HepG2 (cell line): Measurements from ENCODE around the gene HPD. TPM values are rescaled to one million over a fixed set of nuclear protein-coding genes. Genes with fewer than 3 reads are reported as not detected.
A peak's percentile ranks its signal among the peaks of the same experiment; 100 is the strongest.

Source experiments
- CCDC6 ChIP-seq: sonication (generic); formaldehyde crosslinking; IDR thresholded peaks from 2 replicates; pipeline ENCODE4 v1.8.1; 2022; ENCODE audit warnings: mild to moderate bottlenecking, missing genetic modification reagents, moderate library complexity
- DNMT1 ChIP-seq: sonication (generic); formaldehyde crosslinking; IDR thresholded peaks from 2 replicates; pipeline ENCODE4 v1.5.1; 2020; ENCODE audit warnings: mild to moderate bottlenecking, missing genetic modification reagents
- GTF3A ChIP-seq: sonication (generic); formaldehyde crosslinking; conservative IDR thresholded peaks from 2 replicates; pipeline ENCODE4 v1.4.0; 2020; ENCODE audit warnings: mild to moderate bottlenecking, missing genetic modification reagents
- HOXA3 ChIP-seq: sonication (generic); formaldehyde crosslinking; IDR thresholded peaks from 2 replicates; pipeline ENCODE4 v1.5.0; 2020; ENCODE audit warnings: missing genetic modification reagents
- KDM2A ChIP-seq: sonication (generic); formaldehyde crosslinking; IDR thresholded peaks from 2 replicates; pipeline ENCODE4 v1.4.0; 2020; ENCODE audit warnings: low read depth, missing genetic modification reagents, borderline replicate concordance
- KDM3A ChIP-seq: IDR thresholded peaks from 2 replicates; pipeline ENCODE4 v1.6.1; 2018; ENCODE audit warnings: low read depth, missing compliant biosample characterization
- NR2C2 ChIP-seq: sonication (generic); formaldehyde crosslinking; IDR thresholded peaks from 2 replicates; pipeline ENCODE4 v1.4.0; 2020; ENCODE audit warnings: missing genetic modification reagents, mild to moderate bottlenecking, moderate library complexity, borderline replicate concordance
- PRMT3 ChIP-seq: sonication (generic); formaldehyde crosslinking; IDR thresholded peaks from 2 replicates; pipeline ENCODE4 v1.8.1; 2022; ENCODE audit warnings: low read depth, mild to moderate bottlenecking, moderate library complexity, missing genetic modification reagents, borderline replicate concordance
- SNAPC2 ChIP-seq: sonication (generic); formaldehyde crosslinking; IDR thresholded peaks from 2 replicates; pipeline ENCODE4 v1.8.1; 2022; ENCODE audit warnings: mild to moderate bottlenecking, missing genetic modification reagents
- SNRNP70 ChIP-seq: fragments of 200-400 bp; formaldehyde crosslinking; IDR thresholded peaks from 2 replicates; pipeline ENCODE4 v1.6.1; 2017; ENCODE audit warnings: mild to moderate bottlenecking, low read depth, low read length, moderate library complexity
- THYN1 ChIP-seq: sonication (generic); formaldehyde crosslinking; IDR thresholded peaks from 2 replicates; pipeline ENCODE4 v1.8.1; 2023; ENCODE audit warnings: low read depth, mild to moderate bottlenecking, moderate library complexity, missing genetic modification reagents, borderline replicate concordance
- ZBTB7B ChIP-seq: sonication (generic); formaldehyde crosslinking; IDR thresholded peaks from 2 replicates; pipeline ENCODE4 v1.4.0; 2020; ENCODE audit warnings: missing genetic modification reagents
- ZNF225 ChIP-seq: sonication (generic); formaldehyde crosslinking; IDR thresholded peaks from 2 replicates; pipeline ENCODE4 v1.4.0; 2020; ENCODE audit warnings: mild to moderate bottlenecking, missing genetic modification reagents
- ZNF235 ChIP-seq: sonication (generic); formaldehyde crosslinking; IDR thresholded peaks from 2 replicates; pipeline ENCODE4 v1.8.1; 2023; ENCODE audit warnings: mild to moderate bottlenecking, missing genetic modification reagents, borderline replicate concordance
- ZNF780A ChIP-seq: sonication (generic); formaldehyde crosslinking; IDR thresholded peaks from 2 replicates; pipeline ENCODE4 v1.8.0; 2022; ENCODE audit warnings: mild to moderate bottlenecking, missing genetic modification reagents, moderate library complexity
- polyA plus RNA-seq, 8 experiments: library from polyadenylated mRNA; depleted of rRNA in 3 of 8; stranded (reverse) in 7 of 8; unstranded in 1 of 8; fragments of >200 nt; fragmentation: Illumina TruSeq in 4 of 8; extraction: Trizol in 4 of 8; gene quantifications; 2 replicates each; pipeline versions ENCODE4 v1.2.1 to v1.2.3, GENCODE V29; 2011 to 2016; ENCODE audit warnings: low read depth in 4 of 8, missing spikeins in 1 of 8, mixed read lengths in 1 of 8; ENCODE audit not compliant: insufficient read depth in 1 of 8
- total RNA-seq, 5 experiments: library from RNA; depleted of rRNA; stranded (reverse); fragments of >200 nt; fragmentation: Illumina TruSeq; extraction: Trizol; gene quantifications; 2 replicates each; pipeline ENCODE4 v1.2.3, GENCODE V29; 2016; ENCODE audit warnings: low read depth in 1 of 5
- TF ChIP-seq, protein P1 (sequence below): sonication (generic); formaldehyde crosslinking; IDR thresholded peaks from 2 replicates; pipeline ENCODE4 v1.4.0; 2020; ENCODE audit warnings: mild to moderate bottlenecking, missing genetic modification reagents
- TF ChIP-seq, protein P2 (sequence below): sonication (generic); formaldehyde crosslinking; conservative IDR thresholded peaks from 2 replicates; pipeline ENCODE4 v1.8.0; 2022; ENCODE audit warnings: missing genetic modification reagents
- TF ChIP-seq, protein P3 (sequence below): sonication (generic); formaldehyde crosslinking; IDR thresholded peaks from 2 replicates; pipeline ENCODE4 v1.4.0; 2020; ENCODE audit warnings: mild to moderate bottlenecking, missing genetic modification reagents
- TF ChIP-seq, protein P4 (sequence below): sonication (generic); formaldehyde crosslinking; IDR thresholded peaks from 2 replicates; pipeline ENCODE4 v1.4.0; 2020; ENCODE audit warnings: missing genetic modification reagents, borderline replicate concordance
- TF ChIP-seq, protein P5 (sequence below): sonication (generic); formaldehyde crosslinking; IDR thresholded peaks from 2 replicates; pipeline ENCODE4 v1.5.0; 2020; ENCODE audit warnings: missing genetic modification reagents, mild to moderate bottlenecking, borderline replicate concordance

The HPD gene
- total and polyA plus RNA-seq, 2 of the 13 experiments (the other 11 are each of a cell fraction or from before 2014, with no cell fraction given), result 120 to 195 TPM

DNA sequence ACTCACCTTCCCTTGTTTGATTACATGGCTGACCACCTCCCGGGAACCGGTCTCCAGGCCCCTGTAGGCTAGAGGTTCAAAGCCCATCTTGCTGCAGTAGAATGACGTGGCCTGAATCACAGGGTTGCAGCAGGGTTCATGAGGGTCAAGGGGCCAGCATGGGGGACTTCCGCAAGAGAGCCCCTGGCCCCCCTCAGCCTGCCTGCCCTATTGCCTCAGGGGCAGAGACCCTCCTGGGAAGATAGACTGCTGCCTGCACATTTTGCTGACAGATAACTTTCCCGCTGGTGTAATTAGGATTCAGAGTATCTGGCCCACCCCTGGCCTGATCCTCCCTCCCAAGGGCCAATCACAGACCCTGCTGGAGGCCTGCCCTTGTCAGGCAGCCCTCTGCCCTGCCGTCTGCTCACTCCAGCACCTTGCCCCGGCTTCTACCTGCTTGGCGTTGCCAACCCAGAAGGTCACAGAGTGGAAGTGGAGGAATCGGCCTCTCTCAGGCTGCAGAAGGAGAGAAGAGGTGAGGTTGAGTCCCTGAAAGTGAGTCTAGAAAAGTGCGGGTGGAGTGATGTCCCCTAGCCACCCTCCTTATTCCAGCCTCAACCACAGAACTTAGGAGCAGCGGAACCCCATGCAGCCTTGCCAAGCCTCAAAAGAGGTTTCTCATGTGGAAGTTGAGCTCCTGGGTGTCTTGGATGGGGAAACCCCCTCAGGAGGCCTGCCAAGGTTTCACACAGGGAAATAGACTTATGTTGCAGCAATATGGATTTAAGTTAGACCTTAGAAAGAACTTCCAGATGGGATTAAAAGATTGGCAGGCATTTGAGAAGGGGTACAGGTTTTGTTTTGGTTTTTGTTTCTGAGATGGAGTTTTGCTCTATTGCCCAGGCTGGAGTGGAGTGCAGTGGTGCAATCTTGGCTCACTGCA is 1.1 kb downstream of the HPD start (continued):
- TF ChIP-seq, protein P1, sequence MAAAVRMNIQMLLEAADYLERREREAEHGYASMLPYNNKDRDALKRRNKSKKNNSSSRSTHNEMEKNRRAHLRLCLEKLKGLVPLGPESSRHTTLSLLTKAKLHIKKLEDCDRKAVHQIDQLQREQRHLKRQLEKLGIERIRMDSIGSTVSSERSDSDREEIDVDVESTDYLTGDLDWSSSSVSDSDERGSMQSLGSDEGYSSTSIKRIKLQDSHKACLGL (CRISPR knock-in tag), result no peak
- TF ChIP-seq THYN1 (CRISPR knock-in tag), result no peak
- TF ChIP-seq ZBTB7B, result peak; percentile 99
- no peak for TF ChIP-seq CCDC6 (CRISPR knock-in tag)
- TF ChIP-seq SNAPC2 (CRISPR knock-in tag), result no peak
- TF ChIP-seq ZNF225, result no peak
- TF ChIP-seq, protein P2, sequence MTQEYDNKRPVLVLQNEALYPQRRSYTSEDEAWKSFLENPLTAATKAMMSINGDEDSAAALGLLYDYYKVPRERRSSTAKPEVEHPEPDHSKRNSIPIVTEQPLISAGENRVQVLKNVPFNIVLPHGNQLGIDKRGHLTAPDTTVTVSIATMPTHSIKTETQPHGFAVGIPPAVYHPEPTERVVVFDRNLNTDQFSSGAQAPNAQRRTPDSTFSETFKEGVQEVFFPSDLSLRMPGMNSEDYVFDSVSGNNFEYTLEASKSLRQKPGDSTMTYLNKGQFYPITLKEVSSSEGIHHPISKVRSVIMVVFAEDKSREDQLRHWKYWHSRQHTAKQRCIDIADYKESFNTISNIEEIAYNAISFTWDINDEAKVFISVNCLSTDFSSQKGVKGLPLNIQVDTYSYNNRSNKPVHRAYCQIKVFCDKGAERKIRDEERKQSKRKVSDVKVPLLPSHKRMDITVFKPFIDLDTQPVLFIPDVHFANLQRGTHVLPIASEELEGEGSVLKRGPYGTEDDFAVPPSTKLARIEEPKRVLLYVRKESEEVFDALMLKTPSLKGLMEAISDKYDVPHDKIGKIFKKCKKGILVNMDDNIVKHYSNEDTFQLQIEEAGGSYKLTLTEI, result no peak
- TF ChIP-seq, protein P3, sequence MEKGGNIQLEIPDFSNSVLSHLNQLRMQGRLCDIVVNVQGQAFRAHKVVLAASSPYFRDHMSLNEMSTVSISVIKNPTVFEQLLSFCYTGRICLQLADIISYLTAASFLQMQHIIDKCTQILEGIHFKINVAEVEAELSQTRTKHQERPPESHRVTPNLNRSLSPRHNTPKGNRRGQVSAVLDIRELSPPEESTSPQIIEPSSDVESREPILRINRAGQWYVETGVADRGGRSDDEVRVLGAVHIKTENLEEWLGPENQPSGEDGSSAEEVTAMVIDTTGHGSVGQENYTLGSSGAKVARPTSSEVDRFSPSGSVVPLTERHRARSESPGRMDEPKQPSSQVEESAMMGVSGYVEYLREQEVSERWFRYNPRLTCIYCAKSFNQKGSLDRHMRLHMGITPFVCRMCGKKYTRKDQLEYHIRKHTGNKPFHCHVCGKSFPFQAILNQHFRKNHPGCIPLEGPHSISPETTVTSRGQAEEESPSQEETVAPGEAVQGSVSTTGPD (CRISPR knock-in tag), result 0 out of 2 replicates have a peak, but pooled peaks have one; percentile 7
- TF ChIP-seq PRMT3 (CRISPR knock-in tag), result no peak
- TF ChIP-seq, protein P4, sequence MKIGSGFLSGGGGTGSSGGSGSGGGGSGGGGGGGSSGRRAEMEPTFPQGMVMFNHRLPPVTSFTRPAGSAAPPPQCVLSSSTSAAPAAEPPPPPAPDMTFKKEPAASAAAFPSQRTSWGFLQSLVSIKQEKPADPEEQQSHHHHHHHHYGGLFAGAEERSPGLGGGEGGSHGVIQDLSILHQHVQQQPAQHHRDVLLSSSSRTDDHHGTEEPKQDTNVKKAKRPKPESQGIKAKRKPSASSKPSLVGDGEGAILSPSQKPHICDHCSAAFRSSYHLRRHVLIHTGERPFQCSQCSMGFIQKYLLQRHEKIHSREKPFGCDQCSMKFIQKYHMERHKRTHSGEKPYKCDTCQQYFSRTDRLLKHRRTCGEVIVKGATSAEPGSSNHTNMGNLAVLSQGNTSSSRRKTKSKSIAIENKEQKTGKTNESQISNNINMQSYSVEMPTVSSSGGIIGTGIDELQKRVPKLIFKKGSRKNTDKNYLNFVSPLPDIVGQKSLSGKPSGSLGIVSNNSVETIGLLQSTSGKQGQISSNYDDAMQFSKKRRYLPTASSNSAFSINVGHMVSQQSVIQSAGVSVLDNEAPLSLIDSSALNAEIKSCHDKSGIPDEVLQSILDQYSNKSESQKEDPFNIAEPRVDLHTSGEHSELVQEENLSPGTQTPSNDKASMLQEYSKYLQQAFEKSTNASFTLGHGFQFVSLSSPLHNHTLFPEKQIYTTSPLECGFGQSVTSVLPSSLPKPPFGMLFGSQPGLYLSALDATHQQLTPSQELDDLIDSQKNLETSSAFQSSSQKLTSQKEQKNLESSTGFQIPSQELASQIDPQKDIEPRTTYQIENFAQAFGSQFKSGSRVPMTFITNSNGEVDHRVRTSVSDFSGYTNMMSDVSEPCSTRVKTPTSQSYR (CRISPR knock-in tag), result no peak; the same call in 1 of the 2 replicates
- TF ChIP-seq, protein P5, sequence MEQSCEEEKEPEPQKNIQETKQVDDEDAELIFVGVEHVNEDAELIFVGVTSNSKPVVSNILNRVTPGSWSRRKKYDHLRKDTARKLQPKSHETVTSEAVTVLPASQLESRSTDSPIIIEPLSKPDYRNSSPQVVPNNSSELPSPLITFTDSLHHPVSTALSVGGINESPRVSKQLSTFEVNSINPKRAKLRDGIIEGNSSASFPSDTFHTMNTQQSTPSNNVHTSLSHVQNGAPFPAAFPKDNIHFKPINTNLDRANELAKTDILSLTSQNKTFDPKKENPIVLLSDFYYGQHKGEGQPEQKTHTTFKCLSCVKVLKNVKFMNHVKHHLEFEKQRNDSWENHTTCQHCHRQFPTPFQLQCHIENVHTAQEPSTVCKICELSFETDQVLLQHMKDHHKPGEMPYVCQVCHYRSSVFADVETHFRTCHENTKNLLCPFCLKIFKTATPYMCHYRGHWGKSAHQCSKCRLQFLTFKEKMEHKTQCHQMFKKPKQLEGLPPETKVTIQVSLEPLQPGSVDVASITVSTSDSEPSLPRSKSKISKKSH, result no peak; the same call in 1 of the 2 replicates
- TF ChIP-seq HOXA3 (CRISPR knock-in tag), result peak; percentile 91
- no peak; the same call in 1 of the 2 replicates for TF ChIP-seq DNMT1 (CRISPR knock-in tag)
- peak; percentile 93 for TF ChIP-seq NR2C2 (CRISPR knock-in tag)
- TF ChIP-seq GTF3A, result peak; percentile 76; the same call in 1 of the 2 replicates
- TF ChIP-seq SNRNP70, result no peak
- peak; percentile 42; the same call in 1 of the 2 replicates for TF ChIP-seq KDM3A (CRISPR knock-in tag)
- peak; percentile 65; the same call in 1 of the 2 replicates for TF ChIP-seq KDM2A (CRISPR knock-in tag)
- TF ChIP-seq ZNF235 (CRISPR knock-in tag), result no peak
- 0 out of 2 replicates have a peak, but pooled peaks have one; percentile 48 for TF ChIP-seq ZNF780A (CRISPR knock-in tag)
